Natural killer cell treated with Interleukin-12 subunit alpha and Interleukin-12 subunit beta and Interleukin-15 and Interleukin-18, amount 100 ng/mL, for 72 hours (primary cell): ENCODE results near the gene CFAP99. TPM values are rescaled to one million over a fixed set of nuclear protein-coding genes. Genes with fewer than 3 reads are reported as not detected.
"Not testable (repeated sequence)": the region's sequence is repeated elsewhere in the genome, so short reads cannot be mapped to it uniquely, and the experiment has no call there.

Experiments used
- ATAC-seq, 2 donors: fragments of 150-1000 bp; cut with Tn5 transposase in 1 of 2; sonication (Bioruptor Pico), chemical (Tn5 transposase) in 1 of 2; 2 replicates each; pipeline ENCODE4 v1.10.0; 2021
- DNase-seq: peaks from one replicate; pipeline ENCODE4 v3.0.0; 2022; ENCODE audit warnings: low spot score
- H3K27ac Mint-ChIP-seq, 2 donors: 1 replicate in 1 of 2; 2 replicates in 1 of 2; pipeline ENCODE4 v1.8.0; 2022; ENCODE audit warnings: mixed read lengths in 2 of 2, mild to moderate bottlenecking in 1 of 2, moderate library complexity in 1 of 2
- H3K27me3 Mint-ChIP-seq, 2 donors: 1 replicate in 1 of 2; 2 replicates in 1 of 2; pipeline ENCODE4 v1.8.0; 2022; ENCODE audit warnings: mixed read lengths in 2 of 2
- H3K36me3 Mint-ChIP-seq: one replicate; pipeline ENCODE4 v1.8.0; 2022; ENCODE audit warnings: mixed read lengths
- H3K4me1 Mint-ChIP-seq, 2 donors: 1 replicate in 1 of 2; 2 replicates in 1 of 2; pipeline ENCODE4 v1.8.0; 2022; ENCODE audit warnings: low read depth in 2 of 2, mixed read lengths in 2 of 2, mild to moderate bottlenecking in 1 of 2
- H3K4me3 Mint-ChIP-seq: one replicate; pipeline ENCODE4 v1.8.0; 2022; ENCODE audit warnings: mixed read lengths
- H3K9me3 Mint-ChIP-seq: 2 replicates; pipeline ENCODE4 v1.8.0; 2022; ENCODE audit warnings: mixed read lengths
- total RNA-seq, 2 donors: library from RNA; stranded (reverse); gene quantifications; one replicate each; pipeline ENCODE4 v1.2.3, GENCODE V29; 2022

Gene CFAP99
- total RNA-seq, result not detected

DNA sequence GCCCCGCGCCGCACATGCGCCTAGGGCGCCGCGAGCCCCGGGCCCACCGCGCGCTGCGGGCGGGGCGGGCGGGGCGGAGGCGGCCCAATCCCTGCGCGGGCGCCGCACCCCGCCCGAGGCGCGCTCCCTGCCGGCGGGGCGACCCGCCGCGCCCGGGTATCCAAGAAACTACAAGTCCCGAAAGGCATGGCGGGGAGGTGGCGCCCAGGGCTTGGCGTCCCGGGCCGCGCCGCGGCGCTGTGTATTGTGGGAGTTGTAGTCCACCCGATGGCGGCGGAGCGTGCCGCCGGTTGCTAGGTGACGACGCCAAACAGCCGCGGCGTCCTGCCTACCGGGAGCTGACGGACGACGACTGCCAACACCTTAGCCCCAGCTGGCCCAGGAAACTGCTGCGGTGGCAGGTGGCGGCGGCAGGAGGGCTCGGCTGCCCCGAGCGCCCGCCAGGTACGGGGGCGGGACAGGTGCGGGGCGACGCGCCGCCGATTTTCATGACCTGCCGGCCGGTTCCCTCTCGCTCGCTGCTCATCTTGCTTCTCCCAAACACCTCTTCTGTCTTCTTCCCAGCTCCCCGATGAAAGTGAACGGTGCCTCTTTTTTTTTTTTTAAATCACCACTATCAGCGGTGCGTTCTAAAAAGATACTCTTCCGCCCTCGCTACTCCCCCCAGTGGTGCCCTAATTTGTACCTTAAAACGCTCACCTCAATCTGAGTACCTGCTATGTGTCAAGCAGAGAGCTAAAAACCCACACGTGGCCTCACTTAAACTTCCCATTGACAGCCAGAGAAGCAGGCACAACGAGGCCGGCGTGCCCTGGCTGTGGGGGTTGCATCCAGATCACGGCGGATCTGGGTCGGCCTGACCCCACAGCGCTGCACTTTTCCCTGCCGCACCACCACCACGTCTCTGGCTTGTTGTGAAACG is at the start of gene CFAP99:
Gene CFAP99 (plus strand): TSS at position 306 of the 922 bp plus-strand sequence.
- peaks cover 15 to 18% of the 10 kb centered on the region in 2 donors for H3K27me3 Mint-ChIP-seq

DNA sequence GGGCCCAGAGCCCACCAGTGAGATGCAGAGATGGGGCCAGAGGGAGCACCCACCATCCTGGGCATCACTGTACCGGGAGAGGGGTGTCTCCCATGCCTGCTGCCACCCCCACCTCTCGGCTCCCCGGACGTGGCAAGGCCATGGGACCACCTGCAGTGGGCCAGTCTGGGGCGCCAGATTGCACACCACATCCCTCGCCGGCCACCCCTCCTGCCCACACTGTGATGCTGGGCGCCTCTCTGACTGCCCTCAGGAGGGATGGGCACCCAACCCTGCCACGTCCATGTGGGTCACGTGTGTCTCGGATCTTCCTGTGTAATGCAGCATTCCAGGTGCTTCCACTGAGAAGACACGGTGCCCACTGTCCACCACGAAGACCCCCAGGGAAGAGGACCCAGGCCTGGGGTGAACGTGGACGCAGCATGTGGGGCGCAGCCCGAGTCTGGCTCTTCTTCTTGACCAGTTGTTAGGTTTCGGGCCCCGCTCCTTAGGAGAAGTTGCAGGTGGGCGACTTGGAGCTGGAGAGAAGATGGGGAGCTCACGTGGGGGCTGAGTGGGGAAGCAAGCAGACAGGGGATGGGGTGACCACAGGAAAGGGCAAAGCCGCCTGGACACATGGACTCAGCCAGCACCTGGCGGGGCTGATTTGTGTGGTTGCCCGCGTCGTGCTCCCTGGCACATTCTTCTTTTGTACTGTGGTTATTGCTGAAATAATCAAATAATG is 48.0 kb upstream of the CFAP99 start:
- no peaks in the 10 kb centered on the region for H3K36me3 Mint-ChIP-seq
- no peak overlapping the region for H3K27ac Mint-ChIP-seq
- no peak for ATAC-seq
- peaks cover 0 to 5% of the 10 kb centered on the region in 2 donors for H3K4me1 Mint-ChIP-seq
- H3K27me3 Mint-ChIP-seq, result no peaks in the 10 kb centered on the region
- no peaks in the 10 kb centered on the region for H3K9me3 Mint-ChIP-seq
- DNase-seq, result peak; percentile 40
- H3K4me3 Mint-ChIP-seq, result no peak overlapping the region

More for the DNA sequence above, at the start of gene CFAP99:
- H3K4me3 Mint-ChIP-seq, result peak within 1 kb of the TSS; percentile 91
- H3K27ac Mint-ChIP-seq, result peak within 1 kb of the TSS; percentile 67 to 83
- ATAC-seq (peak; percentile 97 to 98), DNase-seq (peak; percentile 98)
- H3K4me1 Mint-ChIP-seq, result peaks cover 37 to 38% of the 10 kb centered on the region in 2 donors
- no peaks in the 10 kb centered on the region for H3K9me3 Mint-ChIP-seq
- H3K36me3 Mint-ChIP-seq, result no peaks in the 10 kb centered on the region

DNA sequence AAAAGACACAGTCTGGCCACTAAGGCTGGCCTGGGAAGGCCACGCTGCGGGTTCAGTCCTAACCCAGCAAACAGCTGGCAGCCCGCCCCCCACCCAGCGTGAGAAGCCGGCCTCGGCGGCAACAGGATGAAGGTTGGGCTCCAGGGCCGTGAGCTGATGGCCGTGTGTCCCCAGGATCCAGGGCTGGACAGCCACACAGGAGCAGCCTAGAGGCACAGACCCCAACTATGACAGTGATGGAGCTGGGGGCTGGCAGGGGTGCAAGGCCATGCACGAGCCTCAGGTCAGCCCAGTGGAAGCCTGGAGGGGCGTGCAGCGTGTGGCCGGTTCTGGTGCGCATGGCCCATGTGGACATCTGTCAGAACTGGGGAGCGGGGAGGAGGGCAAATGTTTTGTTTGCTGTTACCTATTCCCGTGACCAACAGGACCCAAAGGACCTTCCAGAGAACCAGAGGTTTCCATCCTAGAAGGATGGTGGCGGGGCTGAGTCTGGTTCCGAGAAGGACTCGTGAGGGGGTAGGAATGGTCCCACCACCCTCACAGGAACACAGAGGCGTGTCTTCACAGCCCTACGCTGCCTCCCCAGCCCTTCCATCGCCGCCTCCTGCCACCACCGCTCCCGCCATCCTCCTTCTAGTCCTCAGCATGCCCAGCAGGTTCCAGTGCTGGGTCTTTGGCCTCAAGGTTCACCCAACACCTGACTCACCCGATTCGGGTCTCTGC is 46.8 kb upstream of the CFAP99 start:
- ATAC-seq (no peak), DNase-seq (peak; percentile 42)
- Mint-ChIP-seq H3K27me3 (no peaks in the 10 kb centered on the region), H3K36me3 (no peaks in the 10 kb centered on the region), H3K4me3 (no peak overlapping the region), H3K9me3 (no peaks in the 10 kb centered on the region), H3K27ac (no peak overlapping the region), H3K4me1 (peaks cover 0 to 5% of the 10 kb centered on the region in 2 donors)

DNA sequence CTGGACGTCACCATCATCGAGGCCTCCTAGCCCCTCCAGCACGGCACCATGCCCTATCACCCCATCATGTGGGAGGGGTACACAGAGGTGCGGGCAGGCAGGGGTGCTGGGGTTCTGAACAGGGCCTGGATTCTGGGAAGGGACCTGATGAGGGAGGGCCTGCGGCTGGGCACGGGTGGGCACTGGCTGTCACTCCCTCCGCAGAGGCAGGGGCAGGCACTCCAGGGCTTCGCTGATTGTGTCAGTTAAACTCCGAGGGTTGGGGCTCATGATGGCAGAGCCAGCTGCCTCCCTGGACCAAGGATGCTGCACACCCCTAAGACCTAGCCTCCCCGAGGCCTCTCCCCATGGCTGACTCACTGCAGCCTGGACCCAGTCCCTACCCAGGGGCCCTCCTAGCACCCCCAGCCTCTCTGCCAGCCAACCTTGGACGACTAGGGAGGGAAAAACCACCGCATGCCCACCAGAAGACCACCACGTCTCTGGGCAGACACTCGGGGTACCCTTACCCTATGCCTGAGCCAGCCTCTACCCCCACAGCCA is 46.2 kb upstream of the CFAP99 start:
- no peaks in the 10 kb centered on the region for H3K27me3 Mint-ChIP-seq
- H3K27ac Mint-ChIP-seq, result no peak overlapping the region
- no peak overlapping the region for H3K4me3 Mint-ChIP-seq
- H3K4me1 Mint-ChIP-seq, result peaks cover 3 to 8% of the 10 kb centered on the region in 2 donors
- DNase-seq (peak; percentile 56), ATAC-seq (no peak)
- H3K9me3 Mint-ChIP-seq, result no peaks in the 10 kb centered on the region
- H3K36me3 Mint-ChIP-seq, result no peaks in the 10 kb centered on the region

DNA sequence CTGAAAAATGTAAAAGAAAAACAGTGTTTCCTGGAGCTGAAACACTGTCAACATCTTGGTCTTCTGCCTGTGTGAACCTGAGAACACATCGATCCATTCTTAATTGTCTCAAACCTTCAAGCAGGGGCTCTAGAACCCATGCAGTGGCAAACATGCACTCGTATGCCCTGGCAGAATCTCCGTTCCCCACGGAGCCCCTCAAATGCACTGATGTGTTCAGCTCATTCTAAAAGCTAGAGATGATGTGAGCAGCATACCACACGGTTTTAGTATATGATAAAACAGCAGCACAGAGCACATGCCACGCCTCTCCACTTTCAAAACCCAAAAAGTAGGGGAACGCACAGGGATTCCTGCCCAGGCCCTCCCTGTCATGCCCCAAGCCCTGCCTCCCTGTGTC is 45.2 kb upstream of the CFAP99 start:
- no peak overlapping the region for H3K27ac Mint-ChIP-seq
- H3K27me3 Mint-ChIP-seq, result no peaks in the 10 kb centered on the region
- H3K36me3 Mint-ChIP-seq, result no peaks in the 10 kb centered on the region
- H3K9me3 Mint-ChIP-seq, result no peaks in the 10 kb centered on the region
- no peak for DNase-seq
- peaks cover 6 to 12% of the 10 kb centered on the region in 2 donors for H3K4me1 Mint-ChIP-seq
- no peak overlapping the region for H3K4me3 Mint-ChIP-seq
- ATAC-seq, result no peak

DNA sequence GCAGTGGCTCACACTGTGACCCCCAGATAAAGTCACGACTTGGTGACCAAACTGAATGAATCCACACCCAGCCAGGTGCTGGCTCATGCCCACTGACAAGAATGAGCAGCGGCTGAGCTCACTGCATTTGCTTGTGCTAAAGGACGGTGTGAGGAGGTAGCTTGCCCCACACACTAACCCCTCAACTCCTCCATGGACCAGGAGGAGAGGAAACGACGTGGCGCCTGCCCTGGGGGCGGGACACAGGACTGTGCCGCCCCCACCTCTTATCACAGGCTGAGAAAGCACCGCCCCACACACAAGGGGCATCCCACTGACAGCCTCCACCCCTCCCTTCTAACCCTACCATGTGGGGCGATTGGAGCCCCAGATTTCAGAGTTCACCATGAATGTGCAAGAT is 43.3 kb upstream of the CFAP99 start:
- ATAC-seq, result no peak
- H3K27me3 Mint-ChIP-seq, result no peaks in the 10 kb centered on the region
- no peak overlapping the region for H3K27ac Mint-ChIP-seq
- no peaks in the 10 kb centered on the region for H3K36me3 Mint-ChIP-seq
- DNase-seq, result no peak
- H3K4me3 Mint-ChIP-seq, result no peak overlapping the region
- H3K9me3 Mint-ChIP-seq, result no peaks in the 10 kb centered on the region
- H3K4me1 Mint-ChIP-seq, result peaks cover 6 to 17% of the 10 kb centered on the region in 2 donors

DNA sequence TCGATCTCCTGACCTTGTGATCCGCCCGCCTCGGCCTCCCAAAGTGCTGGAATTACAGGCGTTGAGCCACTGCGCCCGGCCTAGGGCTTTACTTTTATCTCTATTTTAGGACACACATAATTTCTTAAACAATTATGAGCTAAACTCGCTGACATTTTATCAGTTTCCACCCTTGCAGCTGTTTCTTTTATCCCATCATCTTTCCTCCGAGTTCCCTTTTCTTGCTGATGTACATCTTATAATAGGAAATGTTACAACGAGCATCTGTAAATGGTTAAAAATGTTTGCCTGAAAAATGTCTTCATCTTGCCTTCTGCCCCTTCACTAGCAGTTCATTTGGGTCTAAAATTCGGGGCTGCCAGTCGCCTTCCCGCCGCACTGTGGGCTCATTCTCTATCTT is 41.5 kb upstream of the CFAP99 start:
- DNase-seq (no peak), ATAC-seq (no peak)
- H3K27ac Mint-ChIP-seq, result peak overlapping the region in 1 of 2 donors; percentile 12
- H3K36me3 Mint-ChIP-seq, result no peaks in the 10 kb centered on the region
- no peaks in the 10 kb centered on the region for H3K9me3 Mint-ChIP-seq
- no peaks in the 10 kb centered on the region for H3K27me3 Mint-ChIP-seq
- no peak overlapping the region for H3K4me3 Mint-ChIP-seq
- peaks cover 11 to 20% of the 10 kb centered on the region in 2 donors for H3K4me1 Mint-ChIP-seq

DNA sequence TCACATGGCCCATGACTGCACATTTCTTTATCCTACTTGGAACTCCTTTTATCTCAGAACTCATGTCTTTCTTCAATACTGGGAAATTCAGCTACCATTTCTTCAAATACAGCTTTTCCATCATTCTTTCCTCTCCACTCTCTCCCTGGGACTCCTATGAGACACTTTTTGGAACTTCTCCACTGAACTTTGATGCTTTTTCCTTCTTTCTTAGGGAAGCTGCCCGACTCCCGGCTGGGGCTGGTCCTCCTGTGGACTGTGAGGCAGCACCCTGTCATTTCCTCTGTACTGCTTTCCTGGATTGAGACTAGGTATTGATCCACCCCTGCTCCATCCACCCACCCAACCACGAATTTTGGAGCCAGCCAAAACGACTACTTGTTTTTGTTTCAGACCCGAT is 40.4 kb upstream of the CFAP99 start:
- DNase-seq, result no peak
- ATAC-seq, result no peak
- Mint-ChIP-seq H3K36me3 (no peaks in the 10 kb centered on the region), H3K27ac (no peak overlapping the region), H3K27me3 (no peaks in the 10 kb centered on the region), H3K4me1 (peaks cover 14 to 27% of the 10 kb centered on the region in 2 donors), H3K4me3 (no peak overlapping the region), H3K9me3 (no peaks in the 10 kb centered on the region)

DNA sequence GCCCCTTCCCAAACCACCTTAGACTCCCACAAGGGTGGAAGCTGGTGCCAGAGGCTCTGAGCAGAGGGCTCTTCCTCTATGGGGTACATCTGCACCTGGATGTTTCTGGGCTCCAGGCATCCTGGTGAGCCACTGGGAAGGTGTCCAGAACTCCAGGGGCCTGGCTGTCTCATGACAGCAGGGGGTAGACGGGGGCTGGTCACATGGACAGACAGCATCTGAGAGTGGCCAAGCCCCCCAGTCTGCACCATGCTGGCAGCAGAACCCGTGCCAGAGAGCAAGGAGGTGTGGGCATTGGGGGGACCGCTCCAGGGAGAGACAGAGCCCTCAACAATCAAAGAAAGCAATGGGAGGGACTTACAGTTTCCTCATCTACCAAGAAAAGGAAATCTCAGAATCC is 39.9 kb upstream of the CFAP99 start:
- H3K4me1 Mint-ChIP-seq, result peaks cover 19 to 32% of the 10 kb centered on the region in 2 donors
- no peaks in the 10 kb centered on the region for H3K36me3 Mint-ChIP-seq
- no peak overlapping the region for H3K27ac Mint-ChIP-seq
- no peak for ATAC-seq
- H3K4me3 Mint-ChIP-seq, result no peak overlapping the region
- H3K27me3 Mint-ChIP-seq, result no peaks in the 10 kb centered on the region
- DNase-seq, result no peak
- H3K9me3 Mint-ChIP-seq, result no peaks in the 10 kb centered on the region

DNA sequence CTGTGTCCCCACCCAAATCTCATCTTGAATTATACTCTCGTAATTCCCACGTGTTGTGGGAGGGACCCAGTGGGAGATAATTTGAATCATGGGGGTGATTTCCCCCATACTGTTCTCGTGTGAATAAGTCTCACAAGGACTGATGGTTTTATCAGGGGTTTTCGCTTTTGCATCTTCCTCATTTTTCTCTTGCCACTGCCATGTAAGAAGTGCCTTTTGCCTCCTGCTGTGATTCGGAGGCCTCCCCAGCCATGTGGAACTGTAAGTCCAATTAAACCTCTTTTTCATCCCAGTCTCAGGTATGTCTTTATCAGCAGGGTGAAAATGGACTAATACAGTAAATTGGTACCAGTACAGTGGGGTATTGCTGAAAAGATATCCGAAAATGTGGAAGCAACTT is 38.2 kb upstream of the CFAP99 start:
- not testable (repeated sequence) for ATAC-seq, DNase-seq, H3K9me3 Mint-ChIP-seq, H3K27me3 Mint-ChIP-seq, H3K27ac Mint-ChIP-seq, H3K4me3 Mint-ChIP-seq, H3K36me3 Mint-ChIP-seq
- peaks cover 24 to 35% of the 10 kb centered on the region in 2 donors for H3K4me1 Mint-ChIP-seq

DNA sequence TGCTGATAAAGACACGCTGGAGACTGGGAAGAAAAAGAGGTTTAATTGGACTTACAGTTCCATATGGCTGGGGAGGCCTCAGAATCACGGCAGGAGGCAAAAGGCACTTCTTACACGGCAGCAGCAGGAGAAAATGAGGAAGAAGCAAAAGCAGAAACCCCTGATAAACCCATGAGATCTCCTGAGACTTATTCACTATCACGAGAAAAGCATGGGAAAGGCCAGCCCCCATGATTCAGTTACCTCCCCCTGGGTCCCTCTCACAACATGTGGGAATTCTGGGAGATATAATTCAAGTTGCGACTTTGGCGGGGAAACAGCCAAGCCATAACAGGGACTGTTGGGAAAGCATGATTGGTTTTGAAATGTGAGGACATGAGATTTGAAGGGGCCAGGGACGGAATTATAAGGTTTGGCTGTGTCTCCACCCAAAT is 36.0 kb upstream of the CFAP99 start:
- not testable (repeated sequence) for H3K36me3 Mint-ChIP-seq, H3K27me3 Mint-ChIP-seq, H3K9me3 Mint-ChIP-seq, DNase-seq, H3K4me3 Mint-ChIP-seq, ATAC-seq
- Mint-ChIP-seq H3K4me1 (peaks cover 18 to 29% of the 10 kb centered on the region in 2 donors), H3K27ac (peak overlapping the region in 1 of 2 donors; percentile 3)

DNA sequence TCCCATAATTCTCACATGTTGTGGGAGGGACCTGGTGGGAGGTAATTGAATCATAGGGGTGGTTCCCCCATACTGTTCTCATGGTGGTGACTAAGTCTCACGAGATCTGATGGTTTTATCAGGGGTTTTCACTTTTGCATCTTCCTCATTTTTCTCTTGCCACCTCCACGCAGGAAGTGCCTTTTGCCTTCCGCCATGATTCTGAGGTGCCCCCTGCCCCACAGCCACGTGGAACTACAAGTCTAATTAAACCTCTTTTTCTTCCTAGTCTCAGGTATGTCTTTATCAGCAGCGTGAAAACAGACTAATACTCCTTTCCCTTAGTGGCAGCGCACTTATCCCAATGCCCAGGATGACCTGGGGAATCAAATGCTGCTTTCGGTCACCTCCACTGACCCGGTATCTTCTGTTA is 35.5 kb upstream of the CFAP99 start:
- H3K4me3 Mint-ChIP-seq, H3K27me3 Mint-ChIP-seq, ATAC-seq, DNase-seq, H3K36me3 Mint-ChIP-seq, H3K9me3 Mint-ChIP-seq: not testable (repeated sequence)
- peak overlapping the region in 1 of 2 donors; percentile 7 for H3K27ac Mint-ChIP-seq
- peaks cover 23 to 29% of the 10 kb centered on the region in 2 donors for H3K4me1 Mint-ChIP-seq

DNA sequence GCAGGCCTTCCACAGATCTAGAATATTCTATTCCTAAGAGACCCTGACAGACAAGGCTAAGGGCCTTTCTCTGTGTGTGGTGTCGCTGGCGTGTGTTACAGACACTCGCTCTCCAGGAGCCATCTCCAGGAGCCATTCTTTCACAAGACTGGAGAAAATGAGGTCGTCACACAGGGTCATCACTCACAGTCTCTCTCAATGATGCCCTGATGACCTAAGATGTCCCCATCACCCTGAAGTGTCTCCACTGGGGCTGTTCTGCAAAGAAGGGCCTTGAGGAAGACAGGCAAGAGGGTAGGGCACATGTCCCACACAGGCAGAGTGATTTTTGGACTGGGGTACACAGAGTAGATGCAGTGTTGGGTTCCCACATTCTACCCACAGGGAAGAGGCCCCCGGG is 35.0 kb upstream of the CFAP99 start:
- no peak for ATAC-seq
- Mint-ChIP-seq H3K4me1 (peaks cover 23 to 30% of the 10 kb centered on the region in 2 donors), H3K27me3 (no peaks in the 10 kb centered on the region), H3K9me3 (no peaks in the 10 kb centered on the region), H3K36me3 (no peaks in the 10 kb centered on the region), H3K4me3 (no peak overlapping the region), H3K27ac (peak overlapping the region in 1 of 2 donors; percentile 7)
- no peak for DNase-seq
